Measurements from ENCODE around the gene WRNIP1.

Gene WRNIP1

GRCh38 chr6:2764610-2765165 lies 505 bp upstream of the WRNIP1 start:
- TF ChIP-seq POLR2AphosphoS5 (IDR thresholded peaks at IDR 0.05; ENCODE audit: low read depth, low read length) (peak; percentile 89), TAF1 (IDR thresholded peaks at IDR 0.05; ENCODE audit: borderline replicate concordance, insufficient read depth, low read length) (peak; percentile 73), FOXP2 (optimal IDR thresholded peaks at IDR 0.05; ENCODE audit: borderline replicate concordance, extremely low read depth, extremely low read length, insufficient read depth) (peak; percentile 88), REST (IDR thresholded peaks at IDR 0.05; ENCODE audit: insufficient read depth in 1 of 2, low read depth in 2 of 2, low read length in 2 of 2) (0 out of 4 replicates have a peak, but pooled peaks of 1 of the 2 experiments have one; percentile 33), SIN3A (IDR thresholded peaks at IDR 0.05; ENCODE audit: borderline replicate concordance, insufficient read depth, low read length) (peak; percentile 29; the same call in 1 of the 2 replicates)

GRCh38 chr6:2765896-2766766 lies 938 bp downstream of the WRNIP1 start:
- TF ChIP-seq POLR2AphosphoS5 (IDR thresholded peaks at IDR 0.05; ENCODE audit: low read depth, low read length) (no peak), TAF1 (IDR thresholded peaks at IDR 0.05; ENCODE audit: borderline replicate concordance, insufficient read depth, low read length) (peak; percentile 20; the same call in 1 of the 2 replicates), FOXP2 (optimal IDR thresholded peaks at IDR 0.05; ENCODE audit: borderline replicate concordance, extremely low read depth, extremely low read length, insufficient read depth) (no peak), SIN3A (IDR thresholded peaks at IDR 0.05; ENCODE audit: borderline replicate concordance, insufficient read depth, low read length) (peak; percentile 65; the same call in 1 of the 2 replicates), REST (IDR thresholded peaks at IDR 0.05; ENCODE audit: insufficient read depth in 1 of 2, low read depth in 2 of 2, low read length in 2 of 2) (no peak)

GRCh38 chr6:2766767-2767656 lies 1.8 kb downstream of the WRNIP1 start:
- TF ChIP-seq SIN3A (IDR thresholded peaks at IDR 0.05; ENCODE audit: borderline replicate concordance, insufficient read depth, low read length), result no peak
- no peak for TF ChIP-seq FOXP2 (optimal IDR thresholded peaks at IDR 0.05; ENCODE audit: borderline replicate concordance, extremely low read depth, extremely low read length, insufficient read depth)
- no peak for TF ChIP-seq POLR2AphosphoS5 (IDR thresholded peaks at IDR 0.05; ENCODE audit: low read depth, low read length)
- TF ChIP-seq REST (IDR thresholded peaks at IDR 0.05; ENCODE audit: insufficient read depth in 1 of 2, low read depth in 2 of 2, low read length in 2 of 2), result no peak
- TF ChIP-seq TAF1 (IDR thresholded peaks at IDR 0.05; ENCODE audit: borderline replicate concordance, insufficient read depth, low read length), result no peak

- TF ChIP-seq FOXP2 (optimal IDR thresholded peaks at IDR 0.05; ENCODE audit: borderline replicate concordance, extremely low read depth, extremely low read length, insufficient read depth) (no peak), POLR2AphosphoS5 (IDR thresholded peaks at IDR 0.05; ENCODE audit: low read depth, low read length) (no peak), TAF1 (IDR thresholded peaks at IDR 0.05; ENCODE audit: borderline replicate concordance, insufficient read depth, low read length) (no peak), SIN3A (IDR thresholded peaks at IDR 0.05; ENCODE audit: borderline replicate concordance, insufficient read depth, low read length) (no peak), REST (IDR thresholded peaks at IDR 0.05; ENCODE audit: insufficient read depth in 1 of 2, low read depth in 2 of 2, low read length in 2 of 2) (no peak)
Measured at GRCh38 chr6:2767657-2768524, 2.7 kb downstream of the WRNIP1 start.

Data from PFSK-1 (cell line).